GOT3 (cell line): ENCODE results near the gene KCP.
"Not testable (repeated sequence)": the region's sequence is repeated elsewhere in the genome, so short reads cannot be mapped to it uniquely, and the experiment has no call there.

ENCODE experiments used
- DNase-seq: peaks from one replicate; lab custom pipeline; 2025; ENCODE audit warnings: mixed read lengths; lab: John Stamatoyannopoulos, UW

KCP gene

DNA sequence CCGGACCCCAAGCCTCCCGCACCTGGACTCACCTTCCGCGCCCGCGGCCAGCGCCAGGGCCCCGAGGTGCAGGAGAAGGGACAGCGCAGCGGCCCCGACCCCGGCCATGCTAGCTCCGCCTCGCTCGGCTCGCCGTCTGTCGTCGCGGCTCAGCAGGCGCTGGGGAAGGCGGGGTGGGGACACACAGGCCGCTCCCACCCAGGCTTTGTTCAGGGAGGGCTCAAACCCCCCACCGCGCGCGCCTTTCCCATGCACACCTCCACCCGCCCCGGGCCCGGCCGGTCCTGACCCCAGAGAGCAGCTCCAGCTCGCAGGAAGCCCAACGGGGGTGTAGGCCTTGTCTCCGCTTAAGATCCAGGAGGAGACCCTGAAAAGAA lies at the start of gene KCP:
Gene KCP, minus strand, starts transcription at position 141 of the 377 bp plus-strand sequence. Its CDS starts 33 bp downstream, at position 108.
- no peak for DNase-seq

DNA sequence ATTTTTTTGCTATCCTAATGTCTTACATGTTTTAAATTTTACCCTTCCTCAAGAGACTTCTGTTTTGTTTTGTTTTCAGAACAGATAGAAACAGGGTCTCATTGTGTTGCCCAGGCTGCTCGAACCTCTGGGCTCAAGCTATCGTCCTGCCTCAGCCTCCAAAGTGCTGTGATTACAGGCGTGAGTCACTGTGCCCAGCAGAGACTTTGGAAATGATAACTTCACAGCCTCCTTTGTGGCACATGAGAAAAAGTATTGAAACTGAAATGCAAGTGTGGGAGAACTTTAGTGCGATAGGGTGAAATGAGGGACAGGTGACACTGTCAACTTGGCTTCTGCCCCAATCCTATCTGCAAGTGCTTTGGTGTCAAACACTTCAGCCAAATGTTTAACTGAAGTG lies 48.8 kb upstream of the KCP start:
- no peak for DNase-seq

DNA sequence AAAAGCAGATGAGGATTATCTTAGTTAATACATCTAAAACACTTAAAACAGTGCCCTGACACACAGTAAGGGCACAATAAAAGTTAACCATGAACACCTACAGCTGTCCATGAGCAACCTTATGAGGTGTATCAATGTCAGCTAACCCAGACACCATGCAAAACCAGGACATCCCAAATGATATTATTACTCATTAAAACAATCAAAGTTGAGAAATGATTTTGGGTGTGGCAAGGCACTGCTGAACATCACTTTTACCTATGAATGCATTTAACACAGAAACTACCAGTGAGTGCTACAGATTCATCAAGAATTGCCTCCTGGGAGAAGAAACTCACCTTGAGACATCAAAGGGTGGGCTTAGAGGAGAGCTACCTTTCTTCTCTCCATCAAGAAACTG lies 45.5 kb upstream of the KCP start:
- no peak for DNase-seq

DNA sequence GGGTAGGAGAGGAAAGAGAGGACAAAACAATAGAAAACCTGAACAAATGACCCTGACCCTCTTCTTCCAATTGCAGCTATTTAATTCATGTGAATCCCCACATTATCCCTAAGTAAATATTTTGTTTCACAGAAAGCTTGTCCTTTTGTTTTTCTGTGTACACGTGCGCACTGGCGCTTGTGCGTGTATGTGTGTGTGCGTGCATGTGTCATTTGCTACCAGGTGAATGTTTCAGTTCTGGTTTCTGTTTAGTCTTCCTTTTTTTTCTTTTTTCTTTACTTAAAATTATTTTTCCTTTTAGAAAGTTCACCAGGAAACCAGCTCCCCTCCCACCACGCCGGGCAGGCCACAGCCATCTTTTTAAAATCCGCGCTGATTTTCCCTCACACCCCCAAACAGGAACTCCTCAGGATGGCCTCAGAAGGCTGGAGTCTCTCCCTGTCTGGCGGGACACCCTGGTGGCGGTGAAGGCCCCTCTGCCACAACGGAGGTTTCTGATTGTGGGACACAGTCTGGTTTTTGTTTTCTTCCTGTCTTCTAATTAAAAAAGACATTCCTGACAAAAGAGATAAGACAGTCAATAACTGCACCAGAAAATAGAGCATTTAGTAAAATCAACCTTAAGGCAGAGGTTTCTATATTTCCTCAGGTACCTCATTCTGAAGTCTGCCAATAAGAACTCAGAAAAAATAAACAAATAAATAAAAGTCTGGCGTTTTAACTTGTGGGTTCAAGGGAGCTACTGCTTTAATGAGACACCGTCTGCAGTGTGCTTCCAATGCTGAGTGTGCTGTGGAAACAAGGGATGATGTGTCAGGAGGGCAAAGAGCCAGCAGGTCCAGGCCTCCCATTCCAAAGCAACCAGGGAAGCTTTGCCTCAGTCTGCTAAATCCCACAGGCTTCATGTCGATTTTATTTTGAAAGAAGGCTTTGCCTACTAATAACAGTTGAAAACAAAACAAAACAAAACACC lies 44.6 kb upstream of the KCP start:
- DNase-seq = no peak

DNA sequence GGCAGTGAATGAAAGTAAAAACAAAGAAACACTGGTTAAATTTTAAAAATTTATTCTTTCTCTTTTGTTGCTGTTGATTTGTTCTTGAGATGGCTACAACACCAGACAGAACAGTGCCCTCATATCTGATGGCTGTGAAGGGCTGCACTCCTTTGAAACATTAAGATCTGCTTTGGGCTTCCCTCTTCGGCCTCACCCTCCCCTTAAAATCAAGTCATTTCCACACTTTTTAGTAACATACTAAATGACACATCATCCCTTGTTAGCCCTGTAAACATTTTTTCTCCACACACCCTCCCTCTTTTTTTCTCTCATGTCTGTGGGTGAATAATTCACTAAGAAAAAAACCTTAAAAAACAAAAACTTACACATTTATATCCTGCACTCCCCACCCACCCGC lies 43.6 kb upstream of the KCP start:
- DNase-seq = no peak

DNA sequence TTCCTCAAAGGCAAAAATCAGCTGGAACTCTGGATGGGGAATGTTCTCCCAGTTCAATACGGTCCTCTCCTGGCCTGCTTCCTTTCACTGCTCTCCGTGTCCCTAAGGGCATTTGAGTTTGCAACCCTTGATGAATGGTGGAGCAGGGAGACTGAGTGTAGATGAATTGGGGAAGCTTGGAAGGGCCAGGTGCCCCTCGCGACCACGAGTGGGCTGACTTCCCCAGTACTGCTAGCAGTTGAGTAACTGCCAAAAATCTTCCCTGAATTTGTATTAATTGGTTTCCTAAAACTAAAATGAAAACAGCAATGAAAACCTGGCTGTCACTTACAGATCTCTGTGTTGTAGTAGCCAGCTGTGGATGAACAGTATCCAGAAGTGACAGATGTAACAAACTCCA lies 40.8 kb upstream of the KCP start:
- no peak for DNase-seq

DNA sequence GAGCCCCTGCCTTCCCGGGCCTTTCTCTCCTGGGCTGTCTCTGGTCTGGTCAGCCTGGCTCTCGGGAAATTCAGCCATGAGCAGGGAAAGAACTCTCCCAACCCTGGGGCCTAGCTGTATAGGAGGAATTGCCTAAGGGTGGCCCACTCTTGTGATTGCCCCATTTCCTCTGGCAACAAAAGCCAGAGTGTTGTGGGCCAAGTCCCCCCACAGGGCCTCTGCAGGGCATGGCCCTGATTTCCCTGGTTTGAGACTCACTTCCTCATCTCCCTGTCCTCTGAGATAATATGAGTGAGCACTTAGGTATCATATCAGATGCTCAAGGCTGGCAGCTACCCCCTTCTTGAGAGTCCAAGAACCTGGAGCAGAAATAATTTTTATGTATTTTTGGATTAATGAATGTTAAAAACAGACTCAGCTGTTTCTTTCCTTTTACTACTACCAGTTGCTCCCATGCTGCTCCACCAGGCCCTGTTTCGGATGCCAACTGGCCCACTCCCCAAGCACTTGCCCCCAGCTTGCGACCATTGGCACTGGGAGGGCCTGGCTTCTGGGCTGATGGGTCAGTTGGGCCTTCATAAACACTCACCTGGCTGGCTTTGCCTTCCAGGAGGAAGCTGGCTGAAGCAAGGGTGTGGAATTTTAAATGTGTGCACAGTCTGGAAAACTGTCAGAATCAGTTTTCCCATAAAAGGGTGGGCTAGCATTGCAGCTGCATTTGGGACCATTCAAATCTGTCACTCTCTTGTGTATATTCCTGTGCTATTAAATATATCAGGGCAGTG lies 38.7 kb upstream of the KCP start:
- no peak for DNase-seq

DNA sequence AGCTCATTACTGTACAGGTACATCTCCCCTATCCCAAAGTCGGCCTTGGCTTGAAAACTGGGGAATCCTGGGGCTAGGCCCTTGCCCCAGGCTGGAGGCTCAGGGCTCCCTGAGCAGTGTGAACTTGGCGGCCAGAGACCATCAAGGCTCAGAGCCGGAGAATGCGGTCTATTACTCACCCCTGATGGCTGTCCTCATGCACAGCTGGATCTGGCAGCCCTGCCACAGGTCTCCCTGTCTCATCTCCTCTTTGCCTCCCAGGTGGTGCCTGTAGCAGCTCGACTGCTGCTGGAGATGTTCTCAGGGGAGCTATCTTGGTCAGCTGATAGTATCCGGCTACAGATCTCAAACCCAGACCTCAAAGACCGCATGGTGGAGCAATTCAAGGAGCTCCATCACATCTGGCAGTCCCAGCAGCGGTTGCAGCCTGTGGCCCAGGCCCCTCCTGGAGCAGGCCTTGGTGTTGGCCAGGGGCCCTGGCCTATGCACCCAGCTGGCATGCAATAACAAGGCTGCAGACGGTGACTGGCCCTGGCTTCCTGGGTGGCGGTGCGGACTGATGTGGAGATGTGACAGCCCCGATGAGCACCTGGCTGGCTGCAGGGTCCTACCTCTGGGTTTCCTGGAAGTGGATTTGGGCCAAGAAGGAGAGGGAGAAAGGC lies 37.9 kb upstream of the KCP start:
- no peak for DNase-seq

DNA sequence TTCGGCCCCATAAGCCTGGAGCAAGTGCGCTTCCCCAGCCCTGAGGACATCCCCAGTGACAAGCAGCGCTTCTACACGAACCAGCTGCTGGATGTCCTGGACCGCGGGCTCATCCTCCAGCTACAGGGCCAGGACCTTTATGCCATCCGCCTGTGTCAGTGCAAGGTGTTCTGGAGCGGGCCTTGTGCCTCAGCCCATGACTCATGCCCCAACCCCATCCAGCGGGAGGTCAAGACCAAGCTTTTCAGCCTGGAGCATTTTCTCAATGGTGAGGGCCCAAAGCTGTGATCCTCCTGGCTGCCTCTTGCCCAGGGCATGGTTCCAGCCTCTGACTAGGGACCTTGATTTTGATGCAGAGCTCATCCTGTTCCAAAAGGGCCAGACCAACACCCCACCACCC lies 37.3 kb upstream of the KCP start:
- DNase-seq = no peak

DNA sequence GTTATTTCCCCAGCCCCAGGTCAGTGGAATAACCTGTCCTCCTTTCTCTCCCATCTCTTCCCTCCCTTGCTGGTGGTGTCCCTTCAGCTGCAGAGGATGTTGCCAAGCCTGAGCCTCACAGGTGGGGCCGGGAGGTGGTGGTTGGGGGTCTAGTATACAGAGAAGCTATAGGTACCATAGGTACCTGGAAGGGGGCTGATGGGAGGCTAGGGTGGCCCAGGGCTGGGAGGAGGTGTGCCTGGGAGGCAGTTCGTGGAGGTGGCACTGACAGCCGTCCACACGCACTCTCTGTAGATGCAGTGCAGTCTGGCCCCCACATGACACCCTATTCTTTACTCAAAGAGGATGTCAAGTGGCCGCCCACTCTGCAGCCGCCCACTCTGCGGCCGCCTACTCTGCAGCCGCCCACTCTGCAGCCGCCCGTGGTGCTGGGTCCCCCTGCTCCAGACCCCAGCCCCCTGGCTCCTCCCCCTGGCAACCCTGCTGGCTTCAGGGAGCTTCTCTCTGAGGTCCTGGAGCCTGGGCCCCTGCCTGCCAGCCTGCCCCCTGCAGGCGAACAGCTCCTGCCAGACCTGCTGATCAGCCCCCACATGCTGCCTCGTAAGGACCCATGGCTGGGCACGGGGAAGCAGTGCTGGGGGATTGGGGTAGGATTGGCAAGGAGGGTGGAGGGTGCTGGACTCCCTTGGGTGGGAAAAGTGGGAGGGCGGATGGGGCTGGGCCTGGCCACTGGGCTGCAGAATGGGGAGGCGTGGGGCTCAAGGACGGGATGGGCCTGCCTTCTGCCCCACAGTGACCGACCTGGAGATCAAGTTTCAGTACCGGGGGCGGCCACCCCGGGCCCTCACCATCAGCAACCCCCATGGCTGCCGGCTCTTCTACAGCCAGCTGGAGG lies 36.7 kb upstream of the KCP start:
- DNase-seq = no peak

DNA sequence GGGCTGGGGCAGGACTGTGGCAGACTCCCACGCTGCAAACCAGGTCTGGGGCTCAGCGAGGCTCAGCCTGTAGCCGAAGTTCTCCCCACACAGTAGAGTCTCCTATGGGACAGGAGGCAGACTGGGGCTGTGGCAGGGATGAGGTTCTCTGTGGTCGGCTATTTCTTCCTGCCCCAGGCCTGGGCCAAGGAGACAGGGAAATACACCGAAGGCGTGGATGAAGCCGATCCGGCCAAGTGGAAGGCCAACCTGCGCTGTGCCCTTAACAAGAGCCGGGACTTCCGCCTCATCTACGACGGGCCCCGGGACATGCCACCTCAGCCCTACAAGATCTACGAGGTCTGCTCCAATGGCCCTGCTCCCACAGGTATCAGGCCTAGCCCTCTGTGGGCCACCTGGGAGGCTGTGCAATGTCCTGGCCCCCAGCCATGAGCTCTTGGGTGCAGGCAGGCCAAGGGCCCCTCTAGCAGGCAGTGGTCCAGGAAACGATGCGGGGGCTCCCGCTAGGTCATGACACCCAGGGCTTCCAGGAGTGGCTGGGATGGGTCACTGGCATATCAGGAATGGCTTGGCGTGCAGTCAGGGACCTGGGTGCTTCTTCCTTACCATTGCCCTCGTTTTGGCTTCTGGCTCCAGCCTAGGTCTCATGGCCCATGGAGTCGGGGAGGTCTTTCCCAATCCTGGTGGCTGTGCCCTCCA lies 35.3 kb upstream of the KCP start:
- no peak for DNase-seq

DNA sequence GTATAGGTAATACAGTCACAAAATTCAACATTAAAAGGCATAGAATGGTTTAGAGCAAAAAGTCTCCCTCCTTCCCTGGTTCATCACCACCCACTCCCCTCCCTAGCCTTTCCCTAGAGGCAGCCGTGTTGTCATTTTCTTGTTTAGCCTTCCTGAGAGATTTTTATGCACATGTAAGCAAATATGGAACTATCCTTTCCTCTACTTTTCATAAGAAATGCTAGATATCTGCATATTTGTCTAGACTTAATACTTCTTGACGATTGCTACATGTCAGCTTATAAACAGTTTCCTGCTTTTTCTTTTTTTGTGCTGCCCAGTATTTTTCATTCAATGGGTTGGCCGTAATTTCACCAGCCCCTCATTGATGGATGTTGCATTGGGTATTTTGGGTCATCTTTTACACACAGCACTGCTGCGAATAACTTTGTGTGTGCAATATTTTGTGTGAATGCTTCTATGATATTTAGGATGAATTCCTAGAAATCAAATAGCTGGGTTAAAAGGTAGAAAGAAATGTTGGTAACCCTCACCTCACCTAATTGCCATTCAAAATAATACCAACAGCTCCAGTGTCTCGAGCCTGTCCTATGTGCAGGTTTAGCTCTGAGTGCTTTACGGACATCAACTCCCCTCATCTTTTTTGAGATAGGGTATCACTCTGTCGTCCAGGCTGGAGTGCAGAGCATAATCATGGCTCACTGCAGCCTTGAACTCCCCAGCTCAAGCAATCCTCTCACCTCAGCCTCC lies 34.2 kb upstream of the KCP start:
- DNase-seq = no peak

DNA sequence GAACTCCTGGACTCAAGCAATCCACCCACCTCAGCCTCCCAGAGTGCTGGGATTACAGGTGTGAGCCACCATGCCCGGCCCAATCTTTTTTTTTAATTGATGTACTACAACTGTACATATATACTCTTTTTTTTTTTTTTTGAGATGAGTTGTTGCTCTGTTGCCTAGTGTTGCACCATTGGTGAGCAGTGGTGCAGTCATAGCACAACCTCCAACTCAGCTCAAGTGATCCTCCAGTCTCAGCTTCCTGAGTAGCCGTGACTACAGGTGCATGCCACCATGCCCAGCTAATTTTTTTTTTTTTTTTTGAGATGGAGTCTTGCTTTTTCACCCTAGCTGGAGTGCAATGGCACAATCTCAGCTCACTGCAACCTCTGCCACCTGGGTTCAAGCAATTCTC lies 32.7 kb upstream of the KCP start:
- DNase-seq = not testable (repeated sequence)

DNA sequence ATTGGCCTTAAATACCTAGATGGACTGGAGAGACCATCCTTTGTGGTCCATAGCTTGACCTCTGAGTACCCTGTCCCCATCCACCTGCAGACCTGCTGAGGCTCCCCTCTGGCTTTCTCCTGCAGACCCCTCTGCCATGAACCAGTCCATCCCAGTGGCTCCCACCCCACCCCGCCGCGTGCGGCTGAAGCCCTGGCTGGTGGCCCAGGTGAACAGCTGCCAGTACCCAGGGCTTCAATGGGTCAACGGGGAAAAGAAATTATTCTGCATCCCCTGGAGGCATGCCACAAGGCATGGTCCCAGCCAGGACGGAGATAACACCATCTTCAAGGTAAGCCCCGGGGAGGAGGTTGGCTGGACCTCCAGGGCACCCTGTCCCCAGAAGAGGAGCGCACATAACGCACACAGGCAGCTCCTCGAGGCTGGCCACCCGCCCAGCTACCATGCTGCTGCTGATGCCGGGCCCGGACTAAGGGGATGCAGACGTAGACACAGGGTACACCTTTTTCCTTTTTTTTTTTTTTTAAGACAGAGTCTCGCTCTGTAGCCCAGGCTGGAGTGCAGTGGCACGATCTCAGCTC lies 31.5 kb upstream of the KCP start:
- DNase-seq = no peak

DNA sequence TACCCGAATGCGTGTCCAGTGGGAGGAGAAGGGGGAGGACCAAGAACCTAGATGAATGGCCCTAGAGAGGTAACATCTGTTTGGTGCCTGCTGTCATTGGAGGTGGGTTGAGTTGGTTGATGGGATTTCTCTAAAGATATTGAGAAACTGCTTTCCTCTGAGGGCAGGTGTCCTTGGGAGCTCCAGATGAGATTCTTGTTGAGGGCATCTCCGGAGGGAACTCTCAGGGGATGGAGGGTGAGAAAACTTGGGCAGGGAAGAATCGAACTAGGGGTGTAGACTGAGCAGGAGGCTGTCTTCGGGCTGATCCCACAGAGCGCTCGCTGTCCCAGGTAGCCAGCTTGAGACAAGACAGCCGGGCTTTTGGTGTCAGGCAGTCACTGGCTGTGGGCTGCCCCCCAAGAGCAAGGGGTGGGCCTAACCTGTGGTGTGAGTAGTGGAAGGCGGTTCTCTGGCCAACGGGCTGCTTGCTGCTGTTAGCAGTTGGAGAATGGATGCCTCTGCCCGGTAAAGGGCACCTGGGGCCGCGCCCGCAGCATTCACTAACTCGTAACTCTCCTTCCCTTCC lies 30.9 kb upstream of the KCP start:
- no peak for DNase-seq

DNA sequence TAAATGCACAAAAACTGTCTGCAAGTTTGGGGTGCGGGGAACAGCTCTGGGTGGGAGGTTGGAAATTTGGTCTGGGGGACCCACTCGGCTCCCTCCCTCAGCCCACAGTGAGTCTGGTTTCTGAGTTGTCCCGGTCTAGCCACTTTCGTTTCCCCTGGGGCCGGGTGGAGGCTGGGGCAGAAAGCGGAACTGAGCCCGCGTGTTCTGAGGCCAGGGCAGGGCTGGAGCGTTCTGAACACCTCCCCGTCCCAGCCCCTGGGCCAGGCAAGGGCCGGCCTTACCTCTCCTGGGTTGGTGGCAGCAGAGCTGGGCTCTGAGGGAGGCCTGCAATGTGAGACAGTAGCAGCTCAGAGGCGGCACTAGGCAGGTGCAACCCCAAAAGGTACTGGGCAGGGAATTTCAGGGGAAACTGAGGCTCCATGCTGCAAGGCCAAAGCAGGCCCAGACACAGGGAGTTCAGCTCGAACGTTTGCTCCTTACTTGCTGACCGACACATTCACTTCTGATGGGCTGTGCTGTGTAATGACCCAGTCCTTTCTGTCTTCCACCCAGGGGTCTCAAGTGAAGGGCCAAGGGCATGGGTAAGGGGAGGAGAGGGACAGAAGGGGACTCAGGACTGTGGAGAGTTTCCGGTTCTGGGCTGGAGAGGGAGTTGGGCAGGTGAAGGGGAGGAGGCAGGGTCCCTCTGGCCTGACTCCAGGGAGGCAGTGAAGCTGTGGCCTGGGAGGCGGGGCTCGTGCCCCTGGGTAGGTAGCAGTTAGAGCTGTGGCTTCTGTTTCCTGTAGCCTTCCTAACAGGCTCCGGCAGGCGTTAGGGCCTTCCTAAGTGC lies 30.2 kb upstream of the KCP start:
- DNase-seq = no peak

DNA sequence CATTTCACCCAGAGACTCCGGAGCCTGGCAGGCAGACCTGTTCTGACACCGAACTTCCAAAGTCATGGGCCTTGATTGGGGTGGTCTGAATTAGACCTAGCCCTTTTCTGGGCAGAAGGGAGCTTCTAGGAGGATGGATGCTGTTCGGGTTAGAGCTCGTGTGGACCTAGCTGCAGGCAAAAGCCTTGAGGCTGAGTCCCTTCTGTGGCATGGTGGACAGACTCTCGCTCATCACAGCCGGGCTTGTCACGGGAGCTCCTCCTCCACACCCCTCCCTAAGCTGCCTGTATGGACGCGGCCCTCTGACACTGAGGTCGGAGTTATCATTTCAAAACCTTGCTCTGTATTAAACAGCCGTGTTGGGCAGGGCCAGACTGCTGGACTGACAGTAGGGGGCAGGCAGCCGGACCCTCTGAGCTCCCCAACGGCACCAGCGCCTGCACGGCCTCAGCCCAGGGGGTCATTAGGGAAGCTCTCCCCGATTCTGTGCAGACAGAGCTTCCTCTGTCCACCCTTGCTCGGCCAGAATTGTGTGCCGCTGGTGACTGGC lies 29.4 kb upstream of the KCP start:
- no peak for DNase-seq
